ENCODE measurements around the gene KRTCAP2. TPM values are rescaled to one million over a fixed set of nuclear protein-coding genes. Genes with fewer than 3 reads are reported as not detected.

KRTCAP2 gene
- total and polyA plus RNA-seq, 12 donors, result 96.1 to 355 (median 129) TPM

GRCh38 chr1:155178441-155179111 lies 5.5 kb upstream of the KRTCAP2 start:
- WGBS, 2 donors, result 81 to 83% methylated on average over 30 of the region's 30 CpGs
- intact Hi-C loops (cut with DNase I), result loop anchor here in 3 of 10 donors (5.0 to 10.0 kb wide), 3 partner anchors 44 to 49 kb away; no protein-coding TSS in a partner anchor
- ATAC-seq, result no peak

GRCh38 chr1:155177918-155178281 lies 4.8 kb upstream of the KRTCAP2 start:
- intact Hi-C loops (cut with DNase I), result loop anchor here in 5 of 10 donors (2.0 to 10.0 kb wide), 4 partner anchors 44 to 49 kb away; no protein-coding TSS in a partner anchor
- H3K4me1 ChIP-seq, result peaks cover 2 to 36% (median 14%) of the 10 kb centered on the region in 9 donors
- DNase-seq (no peak), ATAC-seq (no peak)
- H3K27ac ChIP-seq, result peak overlapping the region in 1 of 10 donors; percentile 36
- no peak for TF ChIP-seq CTCF (IDR thresholded peaks at IDR 0.05)
- 96 to 98% methylated on average over 9 of the region's 9 CpGs for WGBS, 2 donors
- H3K27me3 ChIP-seq, result peaks cover 7 to 28% (median 19%) of the 10 kb centered on the region in 7 donors
- no peaks in the 10 kb centered on the region for H3K36me3 ChIP-seq
- peak overlapping the region in 1 of 10 donors; percentile 46 for H3K4me3 ChIP-seq
- no peaks in the 10 kb centered on the region for H3K9me3 ChIP-seq

More at GRCh38 chr1:155178441-155179111, 5.5 kb upstream of the KRTCAP2 start:
- peak overlapping the region in 4 of 10 donors; percentile 7 to 46 (median 25) for H3K4me3 ChIP-seq
- DNase-seq, result no peak
- H3K4me1 ChIP-seq, result peaks cover 2 to 32% (median 10%) of the 10 kb centered on the region in 9 donors
- H3K27me3 ChIP-seq, result peaks cover 7 to 26% (median 19%) of the 10 kb centered on the region in 7 donors
- no peak for TF ChIP-seq CTCF (IDR thresholded peaks at IDR 0.05)
- H3K36me3 ChIP-seq, result no peaks in the 10 kb centered on the region
- H3K9me3 ChIP-seq, result no peaks in the 10 kb centered on the region
- H3K27ac ChIP-seq, result peak overlapping the region in 1 of 10 donors; percentile 36

- Histone ChIP-seq H3K4me1 (peaks cover 3 to 39% (median 17%) of the 10 kb centered on the region in 9 donors), H3K4me3 (no peak overlapping the region), H3K27me3 (peaks cover 7 to 28% (median 19%) of the 10 kb centered on the region in 7 donors), H3K9me3 (no peaks in the 10 kb centered on the region), H3K36me3 (no peaks in the 10 kb centered on the region), H3K27ac (no peak overlapping the region)
- DNase-seq, result no peak
- WGBS, 2 donors, result 81 to 82% methylated on average over 11 of the region's 11 CpGs
- intact Hi-C loops (cut with DNase I), result loop anchor here in 5 of 10 donors (2.0 to 10.0 kb wide), 4 partner anchors 45 to 50 kb away; no protein-coding TSS in a partner anchor
- no peak for ATAC-seq
- no peak for TF ChIP-seq CTCF (IDR thresholded peaks at IDR 0.05)
Measured at GRCh38 chr1:155177192-155177917, 4.3 kb upstream of the KRTCAP2 start.

GRCh38 chr1:155176544-155177071 lies 3.5 kb upstream of the KRTCAP2 start:
- 61 to 62% methylated on average over 8 of the region's 8 CpGs for WGBS, 2 donors
- H3K27me3 ChIP-seq, result peaks cover 7 to 28% (median 19%) of the 10 kb centered on the region in 7 donors
- intact Hi-C loops (cut with DNase I), result loop anchor here in 6 of 10 donors (1.0 to 10.0 kb wide), 5 partner anchors 46 to 51 kb away; no protein-coding TSS in a partner anchor
- DNase-seq (peak; percentile 79 to 84), ATAC-seq (peak; percentile 36 to 50 (median 44))
- no peak overlapping the region for H3K27ac ChIP-seq
- H3K4me3 ChIP-seq, result no peak overlapping the region
- H3K36me3 ChIP-seq, result peaks cover 0 to 3% (median 0%) of the 10 kb centered on the region in 9 donors
- peak; percentile 86 to 97 (median 93) for TF ChIP-seq CTCF (IDR thresholded peaks at IDR 0.05)
- H3K9me3 ChIP-seq, result no peaks in the 10 kb centered on the region
- peaks cover 5 to 46% (median 24%) of the 10 kb centered on the region in 9 donors for H3K4me1 ChIP-seq
